Fibroblast of the conjunctiva (primary cell): ENCODE results near the gene BTC.
A peak's percentile ranks its signal among the peaks of the same experiment; 100 is the strongest.
"Not testable (repeated sequence)": the region's sequence is repeated elsewhere in the genome, so short reads cannot be mapped to it uniquely, and the experiment has no call there.

Source experiments
- DNase-seq: peaks from one replicate; pipeline ENCODE4 v3.0.0-alpha.2; 2010; ENCODE audit warnings: low read depth

The BTC gene

GRCh38 chr4:74794382-74795010 is at the start of gene BTC:
Gene BTC (minus strand): TSS chr4:74794523. CDS start chr4:74794325, 198 bp downstream.
- no peak for DNase-seq

GRCh38 chr4:74840936-74841509 is 46.7 kb upstream of the BTC start:
- no peak for DNase-seq

- no peak for DNase-seq
Measured at GRCh38 chr4:74838746-74839370, 44.5 kb upstream of the BTC start.

- no peak for DNase-seq
Measured at GRCh38 chr4:74830928-74831327, 36.6 kb upstream of the BTC start.

- no peak for DNase-seq
Measured at GRCh38 chr4:74823194-74823593, 28.9 kb upstream of the BTC start.

GRCh38 chr4:74822603-74823002 is 28.3 kb upstream of the BTC start:
- no peak for DNase-seq

- DNase-seq, result no peak
Measured at GRCh38 chr4:74821541-74821940, 27.2 kb upstream of the BTC start.

GRCh38 chr4:74814052-74814451 is 19.7 kb upstream of the BTC start:
- DNase-seq, result no peak

- DNase-seq, result not testable (repeated sequence)
Measured at GRCh38 chr4:74812056-74812455, 17.7 kb upstream of the BTC start.

GRCh38 chr4:74805601-74806000 is 11.3 kb upstream of the BTC start:
- DNase-seq, result peak; percentile 5

GRCh38 chr4:74800310-74800709 is 6.0 kb upstream of the BTC start:
- DNase-seq, result no peak

- DNase-seq, result no peak
Measured at GRCh38 chr4:74796631-74797030, 2.3 kb upstream of the BTC start.

GRCh38 chr4:74793757-74794381 is 454 bp downstream of the BTC start:
- peak; percentile 6 for DNase-seq

- DNase-seq, result no peak
Measured at GRCh38 chr4:74790652-74791051, 3.7 kb downstream of the BTC start.

- DNase-seq, result no peak
Measured at GRCh38 chr4:74789518-74789917, 4.8 kb downstream of the BTC start.

GRCh38 chr4:74777531-74777930 is 16.8 kb downstream of the BTC start:
- DNase-seq, result no peak

GRCh38 chr4:74772783-74773182 is 21.5 kb downstream of the BTC start:
- no peak for DNase-seq

GRCh38 chr4:74772106-74772505 is 22.2 kb downstream of the BTC start:
- DNase-seq, result no peak

GRCh38 chr4:74770226-74770910 is 24.0 kb downstream of the BTC start:
- no peak for DNase-seq

GRCh38 chr4:74768857-74769525 is 25.3 kb downstream of the BTC start:
- peak; percentile 27 for DNase-seq

GRCh38 chr4:74764119-74764518 is 30.2 kb downstream of the BTC start:
- no peak for DNase-seq

GRCh38 chr4:74758551-74759145 is 35.7 kb downstream of the BTC start:
- DNase-seq, result no peak
